Neural cell (in vitro differentiated cells): ENCODE measurements around the gene CERKL. TPM values are rescaled to one million over a fixed set of nuclear protein-coding genes. Genes with fewer than 3 reads are reported as not detected.

Experiments used
- H2AFZ ChIP-seq: fragments of 200-600, 300-800 bp; sonication (generic), shearing (Covaris generic); 2 replicates; pipeline ENCODE4 v1.6.0; 2014; ENCODE audit warnings: low read depth, mild to moderate bottlenecking, antibody characterized with exemption, low read length, moderate library complexity
- H3F3A ChIP-seq: fragments of 200-600 bp; shearing (Covaris generic); 2 replicates; pipeline ENCODE4 v1.6.1; 2016; ENCODE audit warnings: mild to moderate bottlenecking, moderate library complexity, mixed read lengths, antibody characterized with exemption, low read length; ENCODE audit not compliant: insufficient read depth, poor library complexity, severe bottlenecking
- H3K27ac ChIP-seq: fragments of 200-600, 300-800 bp; sonication (generic), shearing (Covaris generic); 2 replicates; pipeline ENCODE4 v1.5.1; 2014; ENCODE audit warnings: mild to moderate bottlenecking, low read length, moderate library complexity
- H3K27me3 ChIP-seq: fragments of 300-800, 200-600 bp; sonication (generic), shearing (Covaris generic); 2 replicates; pipeline ENCODE4 v1.6.0; 2014; ENCODE audit warnings: mild to moderate bottlenecking, low read depth, low read length, moderate library complexity; ENCODE audit not compliant: insufficient read depth
- H3K36me3 ChIP-seq: fragments of 300-800, 200-600 bp; sonication (generic), shearing (Covaris generic); 2 replicates; pipeline ENCODE4 v1.5.1; 2014; ENCODE audit warnings: mild to moderate bottlenecking, antibody characterized with exemption, low read length, moderate library complexity; ENCODE audit not compliant: insufficient read depth
- H3K4me2 ChIP-seq: fragments of 300-800, 200-600 bp; sonication (generic), shearing (Covaris generic); 2 replicates; pipeline ENCODE4 v1.6.0; 2014; ENCODE audit warnings: mild to moderate bottlenecking, low read length
- H3K4me3 ChIP-seq: fragments of 300-800, 200-600 bp; sonication (generic), shearing (Covaris generic); 2 replicates; pipeline ENCODE4 v1.5.1; 2014; ENCODE audit warnings: mild to moderate bottlenecking, low read length, moderate library complexity
- H3K79me2 ChIP-seq: fragments of 200-600 bp; shearing (Covaris generic); replicated peaks from 2 replicates; pipeline ENCODE4 v1.6.0; 2014; ENCODE audit warnings: mild to moderate bottlenecking, low read length, moderate library complexity; ENCODE audit not compliant: insufficient read depth
- H3K9ac ChIP-seq: fragments of 300-800, 200-600 bp; sonication (generic), shearing (Covaris generic); 2 replicates; pipeline ENCODE4 v1.6.1; 2016; ENCODE audit warnings: mild to moderate bottlenecking, low read length, mixed read lengths
- H3K9me2 ChIP-seq: fragments of 200-600 bp; shearing (Covaris generic); 2 replicates; pipeline ENCODE4 v1.6.1; 2016; ENCODE audit warnings: mild to moderate bottlenecking, low read length, mixed read lengths; ENCODE audit not compliant: insufficient read depth
- H3K9me3 ChIP-seq: fragments of 200-600, 300-800 bp; sonication (generic), shearing (Covaris generic); 2 replicates; pipeline ENCODE4 v1.6.1; 2016; ENCODE audit warnings: mild to moderate bottlenecking, mixed run types, low read length, moderate library complexity, mixed read lengths
- H4K20me1 ChIP-seq: fragments of 200-600 bp; shearing (Covaris generic); 2 replicates; pipeline ENCODE4 v1.6.1; 2016; ENCODE audit warnings: mild to moderate bottlenecking, mixed run types; ENCODE audit not compliant: insufficient read depth
- CTCF ChIP-seq: fragments of 450-650 bp; IDR thresholded peaks from 2 replicates; pipeline ENCODE4 v1.5.1; 2014; ENCODE audit warnings: antibody characterized with exemption, mild to moderate bottlenecking, moderate library complexity; ENCODE audit not compliant: poor library complexity, severe bottlenecking
- EP300 ChIP-seq: fragments of 450-650 bp; conservative IDR thresholded peaks from 2 replicates; pipeline ENCODE4 v1.6.1; 2014; ENCODE audit warnings: antibody characterized with exemption, mild to moderate bottlenecking, moderate library complexity; ENCODE audit not compliant: poor library complexity, severe bottlenecking
- EZH2 ChIP-seq: fragments of 200-600, 300-800 bp; shearing (Covaris generic), sonication (generic); IDR thresholded peaks from 2 replicates; pipeline ENCODE4 v1.6.1; 2014; ENCODE audit warnings: antibody characterized with exemption, low read length, borderline replicate concordance, mild to moderate bottlenecking; ENCODE audit not compliant: insufficient read depth, poor library complexity, severe bottlenecking
- MXI1 ChIP-seq: fragments of 450-650 bp; conservative IDR thresholded peaks from 2 replicates; pipeline ENCODE4 v1.6.1; 2014; ENCODE audit warnings: antibody characterized with exemption, mild to moderate bottlenecking; ENCODE audit not compliant: poor library complexity, severe bottlenecking
- POLR2AphosphoS5 ChIP-seq: IDR thresholded peaks from 2 replicates; pipeline ENCODE4 v1.6.1; 2012
- RAD21 ChIP-seq: fragments of 450-650 bp; conservative IDR thresholded peaks from 2 replicates; pipeline ENCODE4 v1.6.1; 2014; ENCODE audit warnings: antibody characterized with exemption, mild to moderate bottlenecking, moderate library complexity
- REST ChIP-seq: IDR thresholded peaks from 2 replicates; pipeline ENCODE4 v1.6.1; 2012; ENCODE audit warnings: borderline replicate concordance
- SMC3 ChIP-seq: fragments of 450-650 bp; conservative IDR thresholded peaks from 2 replicates; pipeline ENCODE4 v1.6.1; 2014; ENCODE audit warnings: antibody characterized with exemption, mild to moderate bottlenecking, moderate library complexity; ENCODE audit not compliant: poor library complexity
- TAF1 ChIP-seq: IDR thresholded peaks from 2 replicates; pipeline ENCODE4 v1.6.1; 2012; ENCODE audit warnings: low read depth
- polyA plus RNA-seq: library from polyadenylated mRNA; depleted of rRNA; stranded (reverse); fragments of >200 nt; gene quantifications from 2 replicates; pipeline ENCODE4 v1.2.3, GENCODE V29; 2014

The CERKL gene
- polyA plus RNA-seq, 1 donor from 2014 or later, result not detected

GRCh38 chr2:181646415-181646987 is 10.4 kb downstream of the CERKL start:
- H3K9ac ChIP-seq, result no peak overlapping the region
- H3F3A ChIP-seq, result no peaks in the 10 kb centered on the region
- no peaks in the 10 kb centered on the region for H3K36me3 ChIP-seq
- H3K4me3 ChIP-seq, result no peak overlapping the region
- no peaks in the 10 kb centered on the region for H3K9me2 ChIP-seq
- H2AFZ ChIP-seq, result no peak overlapping the region
- H3K27me3 ChIP-seq, result no peaks in the 10 kb centered on the region
- H3K9me3 ChIP-seq, result no peaks in the 10 kb centered on the region
- H4K20me1 ChIP-seq, result no peaks in the 10 kb centered on the region
- no peak overlapping the region for H3K4me2 ChIP-seq
- H3K79me2 ChIP-seq, result no peaks in the 10 kb centered on the region
- no peak overlapping the region for H3K27ac ChIP-seq
- TF ChIP-seq SMC3 (no peak), REST (no peak), POLR2AphosphoS5 (no peak), EZH2 (no peak), TAF1 (no peak), MXI1 (no peak), CTCF (no peak), EP300 (no peak), RAD21 (no peak)

- no peaks in the 10 kb centered on the region for H4K20me1 ChIP-seq
- no peaks in the 10 kb centered on the region for H3F3A ChIP-seq
- H3K4me2 ChIP-seq, result no peak overlapping the region
- H3K79me2 ChIP-seq, result no peaks in the 10 kb centered on the region
- H3K4me3 ChIP-seq, result no peak overlapping the region
- no peaks in the 10 kb centered on the region for H3K27me3 ChIP-seq
- no peak overlapping the region for H3K9ac ChIP-seq
- H3K36me3 ChIP-seq, result no peaks in the 10 kb centered on the region
- H2AFZ ChIP-seq, result no peak overlapping the region
- no peaks in the 10 kb centered on the region for H3K9me3 ChIP-seq
- TF ChIP-seq EP300 (no peak), REST (no peak), POLR2AphosphoS5 (no peak), EZH2 (no peak), CTCF (no peak), RAD21 (no peak), SMC3 (no peak), MXI1 (no peak), TAF1 (no peak)
- H3K9me2 ChIP-seq, result no peaks in the 10 kb centered on the region
- H3K27ac ChIP-seq, result no peak overlapping the region
Observed at GRCh38 chr2:181643151-181643550, 13.8 kb downstream of the CERKL start.
